Urinary bladder (tissue), 4 donors: ENCODE measurements around the gene EXOC8. TPM values are rescaled to one million over a fixed set of nuclear protein-coding genes. Genes with fewer than 3 reads are reported as not detected.

ENCODE experiments used
- DNase-seq: peaks from one replicate; pipeline ENCODE4 v3.0.0-alpha.2; 2015; ENCODE audit errors: extremely low spot score
- H3K27ac ChIP-seq: one replicate; pipeline ENCODE4 v1.5.1; 2013; ENCODE audit warnings: low read depth, mild to moderate bottlenecking, moderate library complexity
- H3K36me3 ChIP-seq: one replicate; pipeline ENCODE4 v1.6.1; 2013; ENCODE audit warnings: mild to moderate bottlenecking, moderate library complexity; ENCODE audit not compliant: insufficient read depth
- H3K4me1 ChIP-seq: one replicate; pipeline ENCODE4 v1.6.1; 2013; ENCODE audit warnings: mild to moderate bottlenecking, moderate library complexity; ENCODE audit not compliant: insufficient read depth
- H3K4me3 ChIP-seq: one replicate; pipeline ENCODE4 v1.5.1; 2013; ENCODE audit warnings: low read depth, low read length
- WGBS: extraction: QIAGEN DNeasy Blood & Tissue Kit; methylation state at CpG from one replicate; pipeline ENCODE4 v1.1.7; 2013; 5-methylcytosine and 5-hydroxymethylcytosine counted together
- polyA plus RNA-seq: library from polyadenylated mRNA; stranded (reverse); fragments of 200-250 nt; gene quantifications from one replicate; pipeline ENCODE4 v1.2.3, GENCODE V29; 2013
- total RNA-seq: library from RNA; depleted of rRNA; stranded (reverse); fragments of >200 nt; gene quantifications from one replicate; pipeline ENCODE4 v1.2.3, GENCODE V29; 2014
- donor health status: healthy with polysubstance abuse.
- donor health status: healthy.

Gene EXOC8
- total and polyA plus RNA-seq, 2 donors, result 6.0 to 20.9 TPM

DNA sequence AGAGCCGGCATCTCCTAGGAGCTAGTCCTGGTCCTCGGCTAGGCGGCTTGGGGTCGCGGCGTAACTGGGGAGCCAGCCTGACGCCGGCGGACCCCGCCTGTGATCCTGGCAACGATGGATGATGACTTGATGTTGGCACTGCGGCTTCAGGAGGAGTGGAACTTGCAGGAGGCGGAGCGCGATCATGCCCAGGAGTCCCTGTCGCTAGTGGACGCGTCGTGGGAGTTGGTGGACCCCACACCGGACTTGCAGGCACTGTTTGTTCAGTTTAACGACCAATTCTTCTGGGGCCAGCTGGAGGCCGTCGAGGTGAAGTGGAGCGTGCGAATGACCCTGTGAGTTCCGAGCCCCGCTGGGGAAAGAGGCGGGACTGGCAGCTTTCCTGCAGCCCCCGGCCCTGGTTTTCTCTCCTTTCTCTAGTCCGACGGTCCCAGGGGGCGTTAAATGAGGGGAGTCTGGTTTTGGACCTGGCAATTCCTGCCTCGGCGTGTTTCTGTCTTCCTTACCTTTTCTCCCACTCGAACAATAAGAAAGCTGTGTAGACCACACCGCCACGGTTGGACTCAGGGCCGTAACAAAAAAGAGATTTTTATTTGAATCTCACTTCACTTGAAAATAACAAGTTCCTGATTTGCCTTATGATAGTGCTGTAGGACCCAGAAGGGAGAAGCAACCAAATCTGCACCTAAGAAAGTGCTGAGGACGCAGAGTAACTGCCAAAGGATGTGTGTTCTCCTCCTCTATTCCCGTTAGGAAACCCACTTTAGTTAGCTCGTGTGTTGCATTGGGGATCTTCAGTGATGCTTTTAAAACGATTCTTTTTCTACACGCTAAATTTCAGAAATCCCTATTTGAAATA is 847 bp upstream of the EXOC8 start, which contains the start of gene SPRTN:
Gene SPRTN, plus strand, starts transcription at position 24 of the 859 bp plus-strand sequence. Its CDS starts 91 bp downstream, at position 115.
- no peak for DNase-seq
- under 1% methylated on average over 43 of the region's 43 CpGs for WGBS
- peaks cover 4% of the 10 kb centered on the region for H3K4me1 ChIP-seq

DNA sequence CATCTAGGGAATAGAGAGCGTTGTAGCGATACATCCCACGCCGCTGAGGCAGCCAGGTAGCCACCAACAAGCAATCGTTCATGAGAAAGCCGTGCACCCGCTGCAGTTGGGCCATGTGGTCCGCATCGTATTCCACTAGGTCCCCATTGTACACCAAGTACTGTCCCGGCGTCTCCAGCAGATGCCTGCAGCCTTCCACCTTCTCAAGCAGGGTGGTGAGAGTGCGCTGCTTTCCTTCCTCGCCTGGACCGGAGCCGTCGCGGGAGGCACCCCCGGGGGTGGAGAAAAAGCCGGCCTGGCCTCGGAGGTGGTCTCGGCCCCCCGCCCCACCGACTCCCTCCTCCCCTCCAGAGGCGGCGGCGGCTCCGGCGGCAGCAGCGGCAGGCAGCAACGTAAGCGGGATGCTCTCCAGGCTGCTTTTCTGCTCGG is 595 bp downstream of the EXOC8 start:
- WGBS, result under 1% methylated on average over 32 of the region's 32 CpGs
- peak overlapping the region; percentile 92 for H3K4me3 ChIP-seq
- H3K27ac ChIP-seq, result peak overlapping the region; percentile 84
- H3K4me1 ChIP-seq, result peaks cover 4% of the 10 kb centered on the region
- DNase-seq, result no peak
- H3K36me3 ChIP-seq, result no peaks in the 10 kb centered on the region

More for the DNA sequence above, 847 bp upstream of the EXOC8 start, which contains the start of gene SPRTN:
- H3K27ac ChIP-seq, result peak within 1 kb of the TSS; percentile 84
- H3K36me3 ChIP-seq, result no peaks in the 10 kb centered on the region
- H3K4me3 ChIP-seq, result peak within 1 kb of the TSS; percentile 92

GRCh38 chr1:231335663-231336602 is 1.7 kb downstream of the EXOC8 start:
- no peak for DNase-seq
- Histone ChIP-seq H3K4me1 (peaks cover 4% of the 10 kb centered on the region), H3K4me3 (peak overlapping the region; percentile 92), H3K27ac (no peak overlapping the region), H3K36me3 (no peaks in the 10 kb centered on the region)
- 65% methylated on average over 21 of the region's 21 CpGs for WGBS

DNA sequence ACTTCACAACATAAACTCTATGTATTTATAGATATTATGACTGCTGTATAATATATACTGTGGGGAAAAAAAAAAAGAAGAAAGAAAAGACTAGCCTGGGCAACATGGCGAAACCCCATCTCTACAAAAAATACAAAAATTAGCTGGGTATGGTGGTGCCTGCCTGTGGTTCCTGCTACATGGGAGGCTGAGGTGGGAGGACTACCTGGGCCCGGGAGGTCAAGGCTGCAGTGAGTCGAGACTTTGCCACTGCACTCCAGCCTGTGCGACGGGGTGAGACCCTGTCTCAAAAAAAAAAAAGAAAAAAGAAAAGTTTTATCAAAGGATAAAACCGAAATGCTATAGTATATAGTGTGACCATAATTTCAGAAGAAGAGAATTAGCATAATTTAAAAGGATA is 2.7 kb downstream of the EXOC8 start:
- Histone ChIP-seq H3K36me3 (no peaks in the 10 kb centered on the region), H3K27ac (no peak overlapping the region), H3K4me1 (peaks cover 4% of the 10 kb centered on the region), H3K4me3 (no peak overlapping the region)
- no peak for DNase-seq
- WGBS, result 93% methylated on average over 6 of the region's 6 CpGs

- 72% methylated on average over 1 of the region's 1 CpG for WGBS
- DNase-seq, result no peak
- H3K36me3 ChIP-seq, result no peaks in the 10 kb centered on the region
- peaks cover 4% of the 10 kb centered on the region for H3K4me1 ChIP-seq
- H3K27ac ChIP-seq, result no peak overlapping the region
- peak overlapping the region; percentile 21 for H3K4me3 ChIP-seq
These were observed 3.5 kb downstream of the EXOC8 start for GRCh38 chr1:231334079-231334666.

GRCh38 chr1:231332761-231333160 is 4.9 kb downstream of the EXOC8 start:
- DNase-seq, result no peak
- Histone ChIP-seq H3K4me3 (no peak overlapping the region), H3K27ac (no peak overlapping the region), H3K4me1 (peaks cover 4% of the 10 kb centered on the region), H3K36me3 (no peaks in the 10 kb centered on the region)
- 97% methylated on average over 1 of the region's 1 CpG for WGBS

- H3K4me3 ChIP-seq, result no peak overlapping the region
- no peaks in the 10 kb centered on the region for H3K4me1 ChIP-seq
- no peak for DNase-seq
- WGBS, result 92% methylated on average over 7 of the region's 7 CpGs
- no peaks in the 10 kb centered on the region for H3K36me3 ChIP-seq
- no peak overlapping the region for H3K27ac ChIP-seq
These were observed 8.2 kb downstream of the EXOC8 start for GRCh38 chr1:231329483-231329882.

- H3K4me1 ChIP-seq, result no peaks in the 10 kb centered on the region
- H3K4me3 ChIP-seq, result no peak overlapping the region
- no peaks in the 10 kb centered on the region for H3K36me3 ChIP-seq
- DNase-seq, result no peak
- 77% methylated on average over 5 of the region's 5 CpGs for WGBS
- H3K27ac ChIP-seq, result no peak overlapping the region
These were observed 10.0 kb downstream of the EXOC8 start for GRCh38 chr1:231327617-231328016.

- H3K27ac ChIP-seq, result no peak overlapping the region
- H3K4me1 ChIP-seq, result no peaks in the 10 kb centered on the region
- no peak for DNase-seq
- no peak overlapping the region for H3K4me3 ChIP-seq
- 51% methylated on average over 1 of the region's 1 CpG for WGBS
- H3K36me3 ChIP-seq, result no peaks in the 10 kb centered on the region
These were observed 11.4 kb downstream of the EXOC8 start for GRCh38 chr1:231326248-231326647.

- no peaks in the 10 kb centered on the region for H3K36me3 ChIP-seq
- no peak overlapping the region for H3K27ac ChIP-seq
- 83% methylated on average over 5 of the region's 5 CpGs for WGBS
- H3K4me1 ChIP-seq, result no peaks in the 10 kb centered on the region
- H3K4me3 ChIP-seq, result no peak overlapping the region
- DNase-seq, result no peak
These were observed 13.0 kb downstream of the EXOC8 start for GRCh38 chr1:231324660-231325059.

GRCh38 chr1:231322880-231323530 is 14.6 kb downstream of the EXOC8 start:
- H3K36me3 ChIP-seq, result no peaks in the 10 kb centered on the region
- no peak overlapping the region for H3K4me3 ChIP-seq
- H3K4me1 ChIP-seq, result no peaks in the 10 kb centered on the region
- H3K27ac ChIP-seq, result no peak overlapping the region
- 74% methylated on average over 7 of the region's 7 CpGs for WGBS
- no peak for DNase-seq

DNA sequence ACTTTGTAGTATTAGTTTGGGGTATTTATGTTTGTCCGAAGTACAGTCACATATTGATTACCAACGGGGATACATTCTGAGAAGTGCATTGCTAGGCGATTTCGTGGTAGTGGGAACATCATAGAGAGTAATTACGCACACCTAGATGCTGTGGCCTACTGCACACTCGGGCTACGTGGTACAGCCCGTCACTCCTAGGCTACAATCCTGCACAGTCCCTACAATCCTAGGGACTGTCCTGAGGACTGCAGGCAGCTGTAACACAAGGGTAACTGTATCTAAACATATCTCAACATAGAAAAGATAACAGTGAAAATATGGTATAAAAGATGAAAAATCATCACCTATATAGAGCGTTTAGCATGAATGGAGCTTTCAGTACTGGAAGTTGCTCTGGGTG is 18.6 kb downstream of the EXOC8 start:
- Histone ChIP-seq H3K27ac (no peak overlapping the region), H3K4me3 (no peak overlapping the region), H3K36me3 (no peaks in the 10 kb centered on the region), H3K4me1 (no peaks in the 10 kb centered on the region)
- no peak for DNase-seq
- 93% methylated on average over 9 of the region's 9 CpGs for WGBS

GRCh38 chr1:231318568-231318967 is 19.1 kb downstream of the EXOC8 start:
- no peaks in the 10 kb centered on the region for H3K36me3 ChIP-seq
- H3K27ac ChIP-seq, result no peak overlapping the region
- no peaks in the 10 kb centered on the region for H3K4me1 ChIP-seq
- H3K4me3 ChIP-seq, result no peak overlapping the region
- no peak for DNase-seq
- 83% methylated on average over 4 of the region's 4 CpGs for WGBS
